ENCODE measurements around the gene SEPTIN11. TPM values are rescaled to one million over a fixed set of nuclear protein-coding genes. Genes with fewer than 3 reads are reported as not detected.

SEPTIN11 gene
- total and polyA plus RNA-seq, 2 of the 4 experiments (the other 2 are of a cell fraction) = 267 to 573 TPM

DNA sequence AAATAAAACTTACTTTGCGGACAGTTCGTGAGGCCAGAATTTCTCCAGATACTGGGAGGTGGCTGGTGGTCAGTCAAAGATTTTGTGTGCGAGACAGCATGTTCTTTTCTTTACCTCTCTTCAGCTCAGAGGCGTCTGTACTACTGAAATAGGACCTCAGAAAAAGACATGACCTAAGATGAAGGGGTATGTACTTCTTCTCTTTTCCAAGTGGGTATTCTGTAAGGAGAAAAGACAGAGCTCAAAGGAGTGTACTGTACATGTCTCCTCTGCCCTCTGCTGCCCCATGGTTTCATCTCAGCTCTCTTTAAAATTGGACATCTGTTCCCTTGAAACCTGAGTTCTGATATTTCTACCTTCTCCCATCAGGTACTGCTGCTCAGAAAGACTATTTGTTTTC is 38.1 kb downstream of the SEPTIN11 start:
- peaks cover 14% of the 10 kb centered on the region for H3K9me1 ChIP-seq (ENCODE audit: insufficient read depth, low read length)
- TF ChIP-seq RCOR1 (IDR thresholded peaks at IDR 0.05; ENCODE audit: insufficient replicate concordance, low read length) (no peak), NFE2L2 (IDR thresholded peaks at IDR 0.05; ENCODE audit: low read depth, low read length) (0 out of 2 replicates have a peak, but pooled peaks have one; percentile 1), SMC3 (IDR thresholded peaks at IDR 0.05; ENCODE audit: low read depth, low read length) (no peak)
- TF ChIP-seq, protein P1, sequence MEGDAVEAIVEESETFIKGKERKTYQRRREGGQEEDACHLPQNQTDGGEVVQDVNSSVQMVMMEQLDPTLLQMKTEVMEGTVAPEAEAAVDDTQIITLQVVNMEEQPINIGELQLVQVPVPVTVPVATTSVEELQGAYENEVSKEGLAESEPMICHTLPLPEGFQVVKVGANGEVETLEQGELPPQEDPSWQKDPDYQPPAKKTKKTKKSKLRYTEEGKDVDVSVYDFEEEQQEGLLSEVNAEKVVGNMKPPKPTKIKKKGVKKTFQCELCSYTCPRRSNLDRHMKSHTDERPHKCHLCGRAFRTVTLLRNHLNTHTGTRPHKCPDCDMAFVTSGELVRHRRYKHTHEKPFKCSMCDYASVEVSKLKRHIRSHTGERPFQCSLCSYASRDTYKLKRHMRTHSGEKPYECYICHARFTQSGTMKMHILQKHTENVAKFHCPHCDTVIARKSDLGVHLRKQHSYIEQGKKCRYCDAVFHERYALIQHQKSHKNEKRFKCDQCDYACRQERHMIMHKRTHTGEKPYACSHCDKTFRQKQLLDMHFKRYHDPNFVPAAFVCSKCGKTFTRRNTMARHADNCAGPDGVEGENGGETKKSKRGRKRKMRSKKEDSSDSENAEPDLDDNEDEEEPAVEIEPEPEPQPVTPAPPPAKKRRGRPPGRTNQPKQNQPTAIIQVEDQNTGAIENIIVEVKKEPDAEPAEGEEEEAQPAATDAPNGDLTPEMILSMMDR (conservative IDR thresholded peaks at IDR 0.05; ENCODE audit: low read depth, low read length) = 0 out of 2 replicates have a peak, but pooled peaks have one; percentile 20
- peaks cover 45% of the 10 kb centered on the region for H4K20me1 ChIP-seq (ENCODE audit: insufficient read depth, low read length)
- peak overlapping the region; percentile 81 to 92 for H4K8ac ChIP-seq (ENCODE audit: low read depth in 2 of 2, low read length in 2 of 2)
- no peak overlapping the region for H2AFZ ChIP-seq (replicated peaks; ENCODE audit: low read length, poor library complexity)
- peak overlapping the region; percentile 80 for H3K23ac ChIP-seq (ENCODE audit: low read depth, low read length)
- no CpG with 5 or more reads among the region's 4 CpGs for WGBS, 2 experiments (ENCODE audit: extremely low coverage in 2 of 2, insufficient read length in 1 of 2)
- no peaks in the 10 kb centered on the region for H3K9me3 ChIP-seq (ENCODE audit: control insufficient read depth, insufficient read depth, low read length)
- H3K4me2 ChIP-seq (ENCODE audit: low read depth, low read length) = peak overlapping the region; percentile 85
- H2BK20ac ChIP-seq (ENCODE audit: low read depth, low read length) = peak overlapping the region; percentile 91
- H3K9ac ChIP-seq (ENCODE audit: low read depth, low read length) = peak overlapping the region; percentile 91
- H3K4ac ChIP-seq (ENCODE audit: low read depth, low read length) = peak overlapping the region; percentile 89
- in situ Hi-C loops (cut with MboI; ENCODE audit: low sequenced_read_pairs) (no loop called here), intact Hi-C loops (cut with micrococcal nuclease) (loop anchor here (1.0 to 5.0 kb wide), 3 partner anchors 35 to 49 kb away; no protein-coding TSS in a partner anchor), dilution Hi-C loops (cut with HindIII; ENCODE audit: low sequenced_read_pairs, unreplicated experiment) (no loop called here)
- DNase-seq (no peak), ATAC-seq (ENCODE audit: low read depth) (peak; percentile 3)
- no peaks in the 10 kb centered on the region for H3K27me3 ChIP-seq (ENCODE audit: control insufficient read depth, insufficient read depth, low read length)
- H4K91ac ChIP-seq (ENCODE audit: insufficient read depth, low read depth, low read length) = peak overlapping the region; percentile 85
- H2BK15ac ChIP-seq (ENCODE audit: low read depth, low read length) = peak overlapping the region; percentile 75; the same call in 1 of the 3 replicates
- peak overlapping the region; percentile 80 for H3K14ac ChIP-seq (replicated peaks; ENCODE audit: low read depth, low read length)
- peak overlapping the region; percentile 96 for H3K27ac ChIP-seq (ENCODE audit: insufficient read depth, low read length)
- peak overlapping the region; percentile 92 for H3K56ac ChIP-seq (ENCODE audit: extremely low read depth, insufficient read depth, low read length)
- H4K5ac ChIP-seq (ENCODE audit: low read depth, low read length) = peak overlapping the region; percentile 88
- peak overlapping the region; percentile 97 for H3K18ac ChIP-seq (ENCODE audit: low read depth, low read length)
- peak overlapping the region; percentile 76 for H2AK5ac ChIP-seq (ENCODE audit: low read depth, low read length)
- CTCF ChIA-PET = interaction anchor here (0.9 to 1.8 kb wide), 3 partner anchors 8 to 230 kb away, joined by 3 to 6 read pairs (median 5); no protein-coding TSS in a partner anchor
- peak overlapping the region; percentile 75 for H2AK9ac ChIP-seq (replicated peaks; ENCODE audit: low read depth, low read length, poor library complexity)
- H3K4me1 ChIP-seq (ENCODE audit: control insufficient read depth, insufficient read depth, low read length) = peaks cover 35% of the 10 kb centered on the region
- H2BK120ac ChIP-seq (ENCODE audit: low read depth, low read length) = peak overlapping the region; percentile 89
- TSS peak; percentile 6 for BruUV-seq (replicated peaks)
- peaks cover 4% of the 10 kb centered on the region for H3K36me3 ChIP-seq (ENCODE audit: control insufficient read depth, insufficient read depth, low read length)
- H2BK5ac ChIP-seq (ENCODE audit: low read depth, low read length, poor library complexity, severe bottlenecking) = peak overlapping the region; percentile 91
- peaks cover 14 to 56% of the 10 kb centered on the region in 2 experiments for H3K79me1 ChIP-seq (ENCODE audit: low read depth in 1 of 2, low read length in 2 of 2)
- H3K4me3 ChIP-seq (ENCODE audit: insufficient read depth, low read depth, low read length) = peak overlapping the region; percentile 19
- POLR2A ChIA-PET (ENCODE audit: unreplicated experiment) = interaction anchor here (0.9 to 1.6 kb wide), 3 partner anchors 37 to 234 kb away, joined by 4 read pairs; no protein-coding TSS in a partner anchor

Data from IMR-90 (cell line).